PC-3 (cell line): ENCODE measurements around the gene CALN1. TPM values are rescaled to one million over a fixed set of nuclear protein-coding genes. Genes with fewer than 3 reads are reported as not detected.

Source experiments
- ATAC-seq: fragments of 200-7000 bp; cut with Tn5 transposase; 2 replicates; pipeline ENCODE4 v1.9.1; 2020; ENCODE audit warnings: mild to moderate bottlenecking, moderate library complexity
- BruUV-seq: library from RNA; stranded (reverse); fragments of 400-500 nt; replicated peaks from 2 replicates; lab custom pipeline; 2021; lab: Mats Ljungman, UMichigan
- CTCF ChIA-PET: fragments of 300-600 bp; sonication (Branson Sonifier 250); formaldehyde crosslinking; loops from one replicate; lab custom pipeline; 2022; ENCODE audit warnings: antibody characterized with exemption; lab: Charles Lee
- POLR2A ChIA-PET: fragments of 300-600 bp; sonication (Branson Sonifier 250); formaldehyde crosslinking; loops from one replicate; lab custom pipeline; 2022; ENCODE audit warnings: antibody characterized with exemption; ENCODE audit not compliant: unreplicated experiment; lab: Charles Lee
- DNase-seq: peaks from one replicate; pipeline ENCODE4 v3.0.0-alpha.2; 2015
- H2AFZ ChIP-seq: fragments of 300-600 bp; sonication (generic); 2 replicates; pipeline ENCODE4 v1.6.0; 2016; ENCODE audit warnings: antibody characterized with exemption, low read length
- H3F3A ChIP-seq: fragments of 300-600 bp; sonication (generic); one replicate; pipeline ENCODE4 v1.6.0; 2017; ENCODE audit warnings: antibody characterized with exemption, low read length, control low read depth, mild to moderate bottlenecking; ENCODE audit not compliant: unreplicated experiment
- H3K27ac ChIP-seq: fragments of 300-600 bp; sonication (generic); 2 replicates; pipeline ENCODE4 v1.5.1; 2016; ENCODE audit warnings: mild to moderate bottlenecking, low read length
- H3K27me3 ChIP-seq: fragments of 300-600 bp; sonication (generic); 2 replicates; pipeline ENCODE4 v1.6.1; 2016; ENCODE audit warnings: low read length, mixed read lengths
- H3K36me3 ChIP-seq: fragments of 300-600 bp; sonication (generic); 2 replicates; pipeline ENCODE4 v1.6.1; 2016; ENCODE audit warnings: low read depth, mixed run types, low read length, mixed read lengths
- H3K4me1 ChIP-seq: fragments of 300-600 bp; sonication (generic); 2 replicates; pipeline ENCODE4 v1.5.1; 2016; ENCODE audit warnings: low read length; ENCODE audit not compliant: insufficient read depth
- H3K4me2 ChIP-seq: fragments of 300-600 bp; sonication (generic); 2 replicates; pipeline ENCODE4 v1.6.0; 2016; ENCODE audit warnings: low read length
- H3K4me3 ChIP-seq: fragments of 300-600 bp; sonication (generic); 2 replicates; pipeline ENCODE4 v1.5.1; 2016; ENCODE audit warnings: mild to moderate bottlenecking, low read length, mixed read lengths
- H3K79me2 ChIP-seq: fragments of 300-600 bp; sonication (generic); 2 replicates; pipeline ENCODE4 v1.6.1; 2017; ENCODE audit warnings: low read length, mixed read lengths
- H3K9ac ChIP-seq: fragments of 300-600 bp; sonication (generic); 2 replicates; pipeline ENCODE4 v1.6.0; 2016; ENCODE audit warnings: mild to moderate bottlenecking, low read length
- H3K9me2 ChIP-seq: fragments of 300-600 bp; sonication (generic); replicated peaks from 2 replicates; pipeline ENCODE4 v1.6.1; 2016; ENCODE audit warnings: mixed run types, low read length, mixed read lengths
- H3K9me3 ChIP-seq: fragments of 300-600 bp; sonication (generic); 2 replicates; pipeline ENCODE4 v1.6.1; 2016; ENCODE audit warnings: low read length, mixed read lengths
- H4K20me1 ChIP-seq: fragments of 300-600 bp; sonication (generic); 2 replicates; pipeline ENCODE4 v1.6.1; 2016; ENCODE audit warnings: low read length, mixed read lengths
- EZH2 ChIP-seq: fragments of 300-600 bp; sonication (generic); IDR thresholded peaks from one replicate; pipeline ENCODE4 v1.6.1; 2017; ENCODE audit warnings: antibody characterized with exemption, mild to moderate bottlenecking, low read length; ENCODE audit not compliant: unreplicated experiment
- EZH2phosphoT487 ChIP-seq: fragments of 300-600 bp; sonication (generic); IDR thresholded peaks from 2 replicates; pipeline ENCODE4 v1.6.1; 2018; ENCODE audit warnings: mild to moderate bottlenecking, antibody characterized with exemption, low read length, borderline replicate concordance
- intact Hi-C: fragments of 100-400 bp; cut with micrococcal nuclease; formaldehyde crosslinking; loops from 2 replicates; pipeline ENCODE4 v1.9.0; 2023
- total RNA-seq: library from RNA; depleted of rRNA; stranded (reverse); fragments of >200 nt; gene quantifications from 2 replicates; pipeline ENCODE4 v1.2.3, GENCODE V29; 2014
- TF ChIP-seq, protein P1 (sequence below): fragments of 300-600 bp; sonication (generic); conservative IDR thresholded peaks from 2 replicates; pipeline ENCODE4 v1.5.1; 2017; ENCODE audit warnings: antibody characterized with exemption, low read depth, mild to moderate bottlenecking, low read length

CALN1 gene
- total RNA-seq, 1 experiment from 2014 or later, result not detected

DNA sequence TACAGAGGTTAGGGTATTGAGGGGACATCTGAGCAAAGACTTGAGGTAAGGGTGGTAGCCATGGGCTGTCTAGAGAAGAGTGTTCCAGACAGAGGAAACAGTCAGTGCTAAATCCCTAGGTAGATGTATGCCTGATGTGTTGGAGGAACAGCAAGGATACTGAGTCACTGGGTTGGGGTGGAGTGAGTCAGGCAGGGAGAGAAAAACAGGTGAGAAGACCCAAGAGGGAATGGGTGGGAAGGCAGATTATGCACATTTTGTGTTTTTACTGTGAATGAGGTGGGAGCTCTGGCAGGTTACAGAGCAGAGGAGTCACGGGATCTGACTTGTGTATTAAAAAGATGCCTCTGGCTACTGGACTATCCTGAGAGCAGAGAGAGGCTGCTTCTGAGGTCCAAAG is 285.0 kb downstream of the CALN1 start:
- POLR2A ChIA-PET, result no interaction called here
- Histone ChIP-seq H3K4me1 (no peaks in the 10 kb centered on the region), H3K27ac (no peak overlapping the region), H3K36me3 (no peaks in the 10 kb centered on the region), H3K27me3 (no peaks in the 10 kb centered on the region), H4K20me1 (no peaks in the 10 kb centered on the region), H3K9me2 (no peaks in the 10 kb centered on the region), H3K9me3 (0 out of 2 replicates have a peak, but pooled peaks cover 3% of the 10 kb centered on the region), H2AFZ (no peak overlapping the region), H3K9ac (no peak overlapping the region), H3K4me3 (no peak overlapping the region), H3K79me2 (no peaks in the 10 kb centered on the region), H3K4me2 (no peak overlapping the region), H3F3A (no peaks in the 10 kb centered on the region)
- DNase-seq, result no peak
- TF ChIP-seq, protein P1, sequence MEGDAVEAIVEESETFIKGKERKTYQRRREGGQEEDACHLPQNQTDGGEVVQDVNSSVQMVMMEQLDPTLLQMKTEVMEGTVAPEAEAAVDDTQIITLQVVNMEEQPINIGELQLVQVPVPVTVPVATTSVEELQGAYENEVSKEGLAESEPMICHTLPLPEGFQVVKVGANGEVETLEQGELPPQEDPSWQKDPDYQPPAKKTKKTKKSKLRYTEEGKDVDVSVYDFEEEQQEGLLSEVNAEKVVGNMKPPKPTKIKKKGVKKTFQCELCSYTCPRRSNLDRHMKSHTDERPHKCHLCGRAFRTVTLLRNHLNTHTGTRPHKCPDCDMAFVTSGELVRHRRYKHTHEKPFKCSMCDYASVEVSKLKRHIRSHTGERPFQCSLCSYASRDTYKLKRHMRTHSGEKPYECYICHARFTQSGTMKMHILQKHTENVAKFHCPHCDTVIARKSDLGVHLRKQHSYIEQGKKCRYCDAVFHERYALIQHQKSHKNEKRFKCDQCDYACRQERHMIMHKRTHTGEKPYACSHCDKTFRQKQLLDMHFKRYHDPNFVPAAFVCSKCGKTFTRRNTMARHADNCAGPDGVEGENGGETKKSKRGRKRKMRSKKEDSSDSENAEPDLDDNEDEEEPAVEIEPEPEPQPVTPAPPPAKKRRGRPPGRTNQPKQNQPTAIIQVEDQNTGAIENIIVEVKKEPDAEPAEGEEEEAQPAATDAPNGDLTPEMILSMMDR, result no peak
- no peak for TF ChIP-seq EZH2
- no peak for TF ChIP-seq EZH2phosphoT487
- ATAC-seq, result no peak
- intact Hi-C loops, result no loop called here
- CTCF ChIA-PET, result no interaction called here
- no TSS peak for BruUV-seq

DNA sequence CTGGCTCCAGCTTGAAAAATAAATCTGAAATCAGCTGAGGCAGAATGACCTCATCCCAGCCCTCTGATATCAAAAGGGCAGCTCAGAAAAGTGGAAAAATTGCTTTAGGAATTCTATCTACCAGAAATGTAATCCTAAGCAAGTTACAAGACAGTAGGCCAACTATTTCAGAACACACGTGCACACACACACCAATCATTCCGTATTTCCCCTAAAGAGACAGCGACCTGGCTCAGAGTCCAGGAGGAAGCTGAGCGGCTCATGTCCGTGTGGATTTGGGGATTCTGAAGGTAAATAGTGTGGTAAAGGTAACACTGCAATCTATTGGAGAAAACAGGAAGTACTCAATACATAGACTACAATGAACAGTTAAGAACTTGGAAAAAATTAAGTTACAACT is 288.2 kb downstream of the CALN1 start:
- DNase-seq (no peak), ATAC-seq (no peak)
- H3F3A ChIP-seq, result no peaks in the 10 kb centered on the region
- BruUV-seq, result no TSS peak
- intact Hi-C loops, result no loop called here
- TF ChIP-seq EZH2 (no peak), EZH2phosphoT487 (no peak)
- TF ChIP-seq, protein P1, result no peak
- ChIA-PET POLR2A (no interaction called here), CTCF (no interaction called here)
- no peaks in the 10 kb centered on the region for H4K20me1 ChIP-seq
- H3K9ac ChIP-seq, result no peak overlapping the region
- no peaks in the 10 kb centered on the region for H3K4me1 ChIP-seq
- H2AFZ ChIP-seq, result no peak overlapping the region
- no peaks in the 10 kb centered on the region for H3K27me3 ChIP-seq
- no peak overlapping the region for H3K4me3 ChIP-seq
- H3K36me3 ChIP-seq, result no peaks in the 10 kb centered on the region
- no peak overlapping the region for H3K27ac ChIP-seq
- no peaks in the 10 kb centered on the region for H3K9me3 ChIP-seq
- H3K79me2 ChIP-seq, result no peaks in the 10 kb centered on the region
- no peaks in the 10 kb centered on the region for H3K9me2 ChIP-seq
- no peak overlapping the region for H3K4me2 ChIP-seq

DNA sequence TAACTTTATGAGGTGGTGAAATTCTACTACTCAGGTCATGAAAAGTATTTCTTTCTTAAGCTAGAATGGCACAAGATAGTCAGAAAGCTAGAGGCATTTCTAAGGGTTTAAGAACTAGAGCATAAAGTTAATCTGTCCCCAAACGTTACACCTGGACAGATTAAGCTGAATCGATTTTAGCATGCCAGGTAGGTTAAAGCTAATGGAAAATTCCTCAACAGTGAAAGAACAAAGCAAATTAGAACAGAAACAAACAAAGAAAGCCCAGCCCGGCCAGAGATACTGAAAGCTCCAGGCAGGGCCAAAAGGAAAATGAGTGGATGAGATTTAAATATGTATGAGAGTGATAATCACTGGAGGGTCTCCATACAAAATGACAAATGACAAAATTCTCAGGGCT is 293.8 kb downstream of the CALN1 start:
- ATAC-seq, result no peak
- Histone ChIP-seq H4K20me1 (no peaks in the 10 kb centered on the region), H3K9ac (no peak overlapping the region), H3K4me3 (no peak overlapping the region), H3K79me2 (no peaks in the 10 kb centered on the region), H2AFZ (no peak overlapping the region), H3K9me3 (no peaks in the 10 kb centered on the region), H3K4me2 (no peak overlapping the region), H3K36me3 (no peaks in the 10 kb centered on the region), H3K4me1 (no peaks in the 10 kb centered on the region), H3K27me3 (no peaks in the 10 kb centered on the region), H3K9me2 (no peaks in the 10 kb centered on the region), H3F3A (no peaks in the 10 kb centered on the region), H3K27ac (no peak overlapping the region)
- intact Hi-C loops, result no loop called here
- TF ChIP-seq EZH2phosphoT487 (no peak), EZH2 (no peak)
- TF ChIP-seq, protein P1, result no peak
- POLR2A ChIA-PET, result no interaction called here
- no peak for DNase-seq
- CTCF ChIA-PET, result no interaction called here
- BruUV-seq, result no TSS peak
